T-helper 1 cell treated with Interleukin-12 subunit alpha and Interleukin-12 subunit beta and Interleukin-4 antibody, amounts not matched to agents 30 ng/mL and 1 ng/mL, for 36 hours (primary cell): ENCODE measurements around the gene TNFAIP3. TPM values are rescaled to one million over a fixed set of nuclear protein-coding genes. Genes with fewer than 3 reads are reported as not detected.

Source experiments
- intact Hi-C: fragments of 100-400 bp; cut with micrococcal nuclease; formaldehyde crosslinking; loops from one replicate; pipeline ENCODE4 v1.15.1; 2024
- total RNA-seq: library from RNA; stranded (reverse); gene quantifications from 2 replicates; pipeline ENCODE4 v1.2.3, GENCODE V29; 2022

TNFAIP3 gene
- total RNA-seq, 1 donor from 2014 or later, result 184 TPM

GRCh38 chr6:137862419-137863090 lies 4.5 kb upstream of the TNFAIP3 start:
- intact Hi-C loops, result no loop called here

- intact Hi-C loops, result no loop called here
Measured at GRCh38 chr6:137863091-137863797, 3.8 kb upstream of the TNFAIP3 start.

GRCh38 chr6:137864812-137865508 lies 2.1 kb upstream of the TNFAIP3 start:
- intact Hi-C loops, result loop anchor here (5.0 kb wide), 1 partner anchor 1113 kb away; no protein-coding TSS in a partner anchor

- intact Hi-C loops, result loop anchor here (1.0 to 5.0 kb wide), 3 partner anchors 42 to 1114 kb away; no protein-coding TSS in a partner anchor
Measured at GRCh38 chr6:137866200-137866913, 702 bp upstream of the TNFAIP3 start.

- intact Hi-C loops, result loop anchor here (1.0 to 5.0 kb wide), 8 partner anchors 68 to 1116 kb away; no protein-coding TSS in a partner anchor
Measured at GRCh38 chr6:137867685-137868509, 838 bp downstream of the TNFAIP3 start.

- intact Hi-C loops, result loop anchor here (1.0 to 5.0 kb wide), 2 partner anchors 101 to 1117 kb away; no protein-coding TSS in a partner anchor
Measured at GRCh38 chr6:137868721-137869548, 1.9 kb downstream of the TNFAIP3 start.

GRCh38 chr6:137869549-137870307 lies 2.7 kb downstream of the TNFAIP3 start:
- intact Hi-C loops, result loop anchor here (1.0 to 10.0 kb wide), 5 partner anchors 10 to 1117 kb away; partner anchors contain the start of gene HEBP2

GRCh38 chr6:137870308-137870644 lies 3.2 kb downstream of the TNFAIP3 start:
- intact Hi-C loops, result loop anchor here (1.0 to 10.0 kb wide), 4 partner anchors 9 to 535 kb away; partner anchors contain the start of gene HEBP2

GRCh38 chr6:137870744-137871247 lies 3.7 kb downstream of the TNFAIP3 start:
- intact Hi-C loops, result loop anchor here (1.0 to 10.0 kb wide), 4 partner anchors 9 to 534 kb away; partner anchors contain the start of gene HEBP2

GRCh38 chr6:137871291-137871690 lies 4.2 kb downstream of the TNFAIP3 start:
- intact Hi-C loops, result loop anchor here (10.0 kb wide), 1 partner anchor 534 kb away; the partner anchor contains the start of gene HEBP2

GRCh38 chr6:137871831-137872454 lies 4.9 kb downstream of the TNFAIP3 start:
- intact Hi-C loops, result loop anchor here (2.0 to 10.0 kb wide), 2 partner anchors 533 to 901 kb away; partner anchors contain the start of genes CCDC28A and HEBP2

GRCh38 chr6:137872581-137873115 lies 5.6 kb downstream of the TNFAIP3 start:
- intact Hi-C loops, result loop anchor here (1.0 to 10.0 kb wide), 7 partner anchors 10 to 900 kb away; partner anchors contain the start of genes CCDC28A and HEBP2

GRCh38 chr6:137873273-137873762 lies 6.3 kb downstream of the TNFAIP3 start:
- intact Hi-C loops, result loop anchor here (1.0 to 10.0 kb wide), 7 partner anchors 9 to 899 kb away; partner anchors contain the start of genes CCDC28A and HEBP2

- intact Hi-C loops, result loop anchor here (10.0 kb wide), 1 partner anchor 530 kb away; the partner anchor contains the start of gene HEBP2
Measured at GRCh38 chr6:137874204-137875057, 7.4 kb downstream of the TNFAIP3 start.

- intact Hi-C loops, result loop anchor here (10.0 kb wide), 1 partner anchor 530 kb away; the partner anchor contains the start of gene HEBP2
Measured at GRCh38 chr6:137875058-137875520, 8.0 kb downstream of the TNFAIP3 start.

GRCh38 chr6:137875606-137876005 lies 8.5 kb downstream of the TNFAIP3 start:
- intact Hi-C loops, result loop anchor here (10.0 kb wide), 1 partner anchor 529 kb away; the partner anchor contains the start of gene HEBP2
